ENCODE data around the gene FABP3. TPM values are rescaled to one million over a fixed set of nuclear protein-coding genes. Genes with fewer than 3 reads are reported as not detected.

The FABP3 gene
- total and polyA plus RNA-seq, 12 donors = 23.8 to 233 (median 59.4) TPM

DNA sequence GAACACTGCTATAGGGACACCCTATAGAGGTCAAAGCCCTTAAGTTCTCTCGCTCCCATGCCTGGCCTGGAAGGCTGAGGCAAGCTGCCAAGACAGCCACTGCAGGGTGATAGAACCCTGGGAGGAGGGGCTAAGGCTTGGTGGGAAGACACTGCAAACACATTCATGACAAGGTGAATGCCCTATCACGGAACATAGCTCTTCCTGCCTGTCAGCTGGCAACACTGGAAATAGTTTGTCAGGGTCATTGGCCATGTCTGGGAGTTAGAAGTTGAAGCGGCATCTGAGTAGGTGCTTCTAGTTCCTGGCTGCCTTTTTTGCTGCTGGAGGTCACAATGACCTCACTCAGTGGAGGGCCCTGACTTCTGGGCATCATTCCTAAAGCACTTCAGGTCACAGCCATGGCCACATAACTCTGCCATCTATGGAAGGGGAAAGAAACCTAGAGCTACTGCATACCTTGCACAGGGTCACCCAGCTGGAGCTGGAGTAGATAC lies 4.2 kb downstream of the FABP3 start:
- Histone ChIP-seq H3K27ac (peak overlapping the region in 4 of 5 donors; percentile 23 to 82 (median 52)), H3K4me1 (replicated peaks in 1 of 2) (peaks cover 53 to 65% of the 10 kb centered on the region in 2 donors), H3K27me3 (no peaks in the 10 kb centered on the region), H3K9me3 (replicated peaks in 1 of 3) (no peaks in the 10 kb centered on the region), H3K36me3 (replicated peaks in 1 of 2) (no peaks in the 10 kb centered on the region), H3K4me3 (no peak overlapping the region)
- WGBS, 4 donors = 31 to 52% (median 39%) methylated on average over 3 of the region's 3 CpGs
- intact Hi-C loops (cut with DNase I) = no loop called here
- TF ChIP-seq, protein P1, sequence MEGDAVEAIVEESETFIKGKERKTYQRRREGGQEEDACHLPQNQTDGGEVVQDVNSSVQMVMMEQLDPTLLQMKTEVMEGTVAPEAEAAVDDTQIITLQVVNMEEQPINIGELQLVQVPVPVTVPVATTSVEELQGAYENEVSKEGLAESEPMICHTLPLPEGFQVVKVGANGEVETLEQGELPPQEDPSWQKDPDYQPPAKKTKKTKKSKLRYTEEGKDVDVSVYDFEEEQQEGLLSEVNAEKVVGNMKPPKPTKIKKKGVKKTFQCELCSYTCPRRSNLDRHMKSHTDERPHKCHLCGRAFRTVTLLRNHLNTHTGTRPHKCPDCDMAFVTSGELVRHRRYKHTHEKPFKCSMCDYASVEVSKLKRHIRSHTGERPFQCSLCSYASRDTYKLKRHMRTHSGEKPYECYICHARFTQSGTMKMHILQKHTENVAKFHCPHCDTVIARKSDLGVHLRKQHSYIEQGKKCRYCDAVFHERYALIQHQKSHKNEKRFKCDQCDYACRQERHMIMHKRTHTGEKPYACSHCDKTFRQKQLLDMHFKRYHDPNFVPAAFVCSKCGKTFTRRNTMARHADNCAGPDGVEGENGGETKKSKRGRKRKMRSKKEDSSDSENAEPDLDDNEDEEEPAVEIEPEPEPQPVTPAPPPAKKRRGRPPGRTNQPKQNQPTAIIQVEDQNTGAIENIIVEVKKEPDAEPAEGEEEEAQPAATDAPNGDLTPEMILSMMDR (IDR thresholded peaks at IDR 0.05) = no peak
- TF ChIP-seq POLR2A (IDR thresholded peaks at IDR 0.05) = peak in 1 of 2 donors; percentile 59
- peak; percentile 67 to 88 (median 85) for DNase-seq

DNA sequence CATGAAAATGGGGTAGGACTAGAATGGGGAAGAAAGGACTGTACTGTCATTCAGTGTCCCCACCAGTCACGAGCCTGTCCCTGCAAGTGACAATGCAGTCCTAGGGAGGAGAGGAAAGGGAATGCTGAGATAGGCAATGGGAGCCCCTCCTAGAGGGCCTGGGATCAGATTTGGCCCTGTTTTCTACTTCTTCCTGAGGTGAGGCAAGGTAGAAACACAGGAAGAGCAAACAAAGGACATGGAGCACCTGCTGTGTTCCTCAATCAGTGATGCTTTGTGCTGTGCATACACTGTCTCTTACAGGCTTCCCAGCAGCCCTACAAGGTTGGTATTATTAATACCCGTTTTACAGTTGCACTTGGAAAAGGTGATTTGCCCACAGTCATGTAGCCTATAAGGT lies 6.1 kb downstream of the FABP3 start:
- no peak overlapping the region for H3K4me3 ChIP-seq
- no peak for TF ChIP-seq POLR2A (IDR thresholded peaks at IDR 0.05)
- TF ChIP-seq, protein P1 (IDR thresholded peaks at IDR 0.05) = no peak
- no peak overlapping the region for H3K27ac ChIP-seq
- H3K27me3 ChIP-seq = no peaks in the 10 kb centered on the region
- intact Hi-C loops (cut with DNase I) = no loop called here
- 62 to 90% (median 83%) methylated on average over 2 of the region's 2 CpGs for WGBS, 4 donors
- H3K36me3 ChIP-seq (replicated peaks in 1 of 2) = no peaks in the 10 kb centered on the region
- DNase-seq = no peak
- H3K9me3 ChIP-seq (replicated peaks in 1 of 3) = no peaks in the 10 kb centered on the region
- H3K4me1 ChIP-seq (replicated peaks in 1 of 2) = peaks cover 43 to 57% of the 10 kb centered on the region in 2 donors

DNA sequence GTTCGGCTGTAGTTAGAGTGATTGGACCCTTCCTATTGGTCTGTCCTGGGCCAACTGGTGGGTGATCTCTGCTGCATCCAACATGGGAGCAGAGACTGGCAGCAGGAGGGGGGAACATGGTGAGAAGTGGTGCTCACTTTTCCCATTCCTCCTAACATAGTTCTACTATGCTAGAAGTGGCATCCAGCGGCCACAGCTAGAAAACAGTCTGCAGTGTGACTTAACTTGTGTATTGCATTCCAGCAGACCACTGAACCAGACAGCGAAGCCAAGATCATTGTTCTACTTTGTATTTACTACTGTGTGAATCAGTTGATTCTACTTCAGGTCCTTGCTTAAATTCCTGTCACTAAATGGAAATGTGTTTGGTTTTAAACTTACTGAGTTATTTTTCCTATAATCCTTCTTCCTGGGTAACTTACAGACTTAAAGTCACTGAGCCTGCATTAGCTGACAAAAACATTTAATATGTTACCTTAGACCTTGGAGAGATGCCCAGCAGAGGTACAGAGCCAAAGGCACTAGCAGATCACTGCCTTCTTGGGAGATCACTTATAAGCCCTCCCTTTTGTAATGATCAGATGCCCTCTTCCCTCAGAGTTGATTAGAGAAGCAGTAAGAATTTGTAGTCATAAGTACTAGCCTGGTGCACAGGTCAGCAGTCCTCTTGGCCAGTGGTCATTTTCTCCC lies 8.2 kb downstream of the FABP3 start:
- WGBS, 4 donors = 89 to 94% (median 91%) methylated on average over 3 of the region's 3 CpGs
- H3K27ac ChIP-seq = peak overlapping the region in 4 of 5 donors; percentile 20 to 57 (median 45)
- peaks cover 0 to 12% of the 10 kb centered on the region in 2 donors for H3K36me3 ChIP-seq (replicated peaks in 1 of 2)
- peaks cover 33 to 39% of the 10 kb centered on the region in 2 donors for H3K4me1 ChIP-seq (replicated peaks in 1 of 2)
- no peak overlapping the region for H3K4me3 ChIP-seq
- intact Hi-C loops (cut with DNase I) = no loop called here
- no peaks in the 10 kb centered on the region for H3K27me3 ChIP-seq
- TF ChIP-seq, protein P1 (IDR thresholded peaks at IDR 0.05) = no peak
- TF ChIP-seq POLR2A (IDR thresholded peaks at IDR 0.05) = no peak
- H3K9me3 ChIP-seq (replicated peaks in 1 of 3) = no peaks in the 10 kb centered on the region
- DNase-seq = peak in 1 of 7 donors; percentile 48

DNA sequence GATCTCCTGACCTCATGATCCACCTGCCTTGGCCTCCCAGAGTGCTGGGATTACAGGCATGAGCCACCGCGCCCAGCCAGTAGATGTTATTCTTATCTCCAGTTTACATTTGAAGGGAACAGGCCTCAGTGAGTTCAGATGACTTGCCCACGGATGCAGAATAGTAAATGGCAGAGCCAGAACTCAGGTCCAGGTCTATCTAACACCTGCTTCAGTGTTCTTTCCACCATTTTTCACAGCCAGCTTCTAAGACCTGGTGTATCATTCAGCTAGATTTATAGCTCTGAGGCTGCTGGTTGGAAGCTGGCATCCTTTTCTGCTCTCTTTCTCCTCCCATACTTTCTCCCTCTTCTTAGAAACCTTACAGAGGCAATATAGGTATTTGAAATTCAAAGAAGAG lies 10.8 kb downstream of the FABP3 start:
- no peaks in the 10 kb centered on the region for H3K9me3 ChIP-seq (replicated peaks in 1 of 3)
- peak overlapping the region; percentile 14 to 59 (median 42) for H3K27ac ChIP-seq
- no peaks in the 10 kb centered on the region for H3K27me3 ChIP-seq
- DNase-seq = no peak
- H3K36me3 ChIP-seq (replicated peaks in 1 of 2) = peaks cover 0 to 12% of the 10 kb centered on the region in 2 donors
- TF ChIP-seq, protein P1 (IDR thresholded peaks at IDR 0.05) = no peak
- no peak for TF ChIP-seq POLR2A (IDR thresholded peaks at IDR 0.05)
- 89 to 100% (median 94%) methylated on average over 3 of the region's 3 CpGs for whole genome bisulfite sequencing, 4 donors
- intact Hi-C loops (cut with DNase I) = no loop called here
- H3K4me1 ChIP-seq (replicated peaks in 1 of 2) = peaks cover 18 to 21% of the 10 kb centered on the region in 2 donors
- no peak overlapping the region for H3K4me3 ChIP-seq

All from adrenal gland (tissue), 12 donors.